Right lobe of liver (tissue), 4 donors: ENCODE data around the gene PEF1.

Experiments used
- POLR2A ChIP-seq: fragments of 450-650 bp; IDR thresholded peaks from one replicate; pipeline ENCODE4 v1.6.1; 2017; ENCODE audit warnings: antibody characterized with exemption, mild to moderate bottlenecking
- TF ChIP-seq, protein P1 (sequence below), 4 donors: fragments of 200-600 bp in 3 of 4; fragments of 450-650 bp in 1 of 4; IDR thresholded peaks; one replicate each; pipeline versions ENCODE4 v1.5.1 to v1.8.0; 2016 to 2022; ENCODE audit warnings: antibody characterized with exemption in 4 of 4, mild to moderate bottlenecking in 2 of 4
- donor health status: DM: no; HTN: no; CAD: no.
- donor health status: DM: no; HTN: no; CAD: no.
- donor health status: DM: no; HTN: yes; CAD: no.

DNA sequence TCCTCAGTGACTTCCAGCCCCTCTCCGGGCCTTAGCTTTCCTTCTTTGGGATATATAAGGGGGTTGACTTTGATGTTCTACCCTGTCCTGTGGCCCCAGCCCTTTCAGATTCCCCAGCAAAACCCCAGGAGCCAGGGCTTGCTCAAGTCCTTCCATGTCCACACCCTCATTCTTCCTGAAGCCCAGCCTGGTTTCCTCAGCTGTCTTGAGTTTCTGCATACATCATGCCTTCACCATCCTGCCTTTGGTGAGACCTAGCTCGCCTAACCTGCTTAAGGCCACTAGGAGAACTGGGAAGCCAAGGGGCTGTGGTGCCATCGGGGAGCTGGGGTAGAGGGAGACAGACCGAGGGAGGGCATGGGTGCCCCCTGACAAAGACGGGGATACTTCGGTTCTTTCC is 17.2 kb upstream of the PEF1 start:
- TF ChIP-seq, protein P1, sequence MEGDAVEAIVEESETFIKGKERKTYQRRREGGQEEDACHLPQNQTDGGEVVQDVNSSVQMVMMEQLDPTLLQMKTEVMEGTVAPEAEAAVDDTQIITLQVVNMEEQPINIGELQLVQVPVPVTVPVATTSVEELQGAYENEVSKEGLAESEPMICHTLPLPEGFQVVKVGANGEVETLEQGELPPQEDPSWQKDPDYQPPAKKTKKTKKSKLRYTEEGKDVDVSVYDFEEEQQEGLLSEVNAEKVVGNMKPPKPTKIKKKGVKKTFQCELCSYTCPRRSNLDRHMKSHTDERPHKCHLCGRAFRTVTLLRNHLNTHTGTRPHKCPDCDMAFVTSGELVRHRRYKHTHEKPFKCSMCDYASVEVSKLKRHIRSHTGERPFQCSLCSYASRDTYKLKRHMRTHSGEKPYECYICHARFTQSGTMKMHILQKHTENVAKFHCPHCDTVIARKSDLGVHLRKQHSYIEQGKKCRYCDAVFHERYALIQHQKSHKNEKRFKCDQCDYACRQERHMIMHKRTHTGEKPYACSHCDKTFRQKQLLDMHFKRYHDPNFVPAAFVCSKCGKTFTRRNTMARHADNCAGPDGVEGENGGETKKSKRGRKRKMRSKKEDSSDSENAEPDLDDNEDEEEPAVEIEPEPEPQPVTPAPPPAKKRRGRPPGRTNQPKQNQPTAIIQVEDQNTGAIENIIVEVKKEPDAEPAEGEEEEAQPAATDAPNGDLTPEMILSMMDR (IDR thresholded peaks at IDR 0.05), result no peak
- no peak for TF ChIP-seq POLR2A
